Right lobe of liver (tissue), 6 donors: ENCODE measurements around the gene DCAF12. TPM values are rescaled to one million over a fixed set of nuclear protein-coding genes. Genes with fewer than 3 reads are reported as not detected.
"Not testable (repeated sequence)": the region's sequence is repeated elsewhere in the genome, so short reads cannot be mapped to it uniquely, and the experiment has no call there.

Experiments
- ATAC-seq, 4 donors: fragments of 200-7000 bp; cut with Tn5 transposase; one replicate each; pipeline ENCODE4 v1.9.1; 2020; ENCODE audit warnings: mild to moderate bottlenecking in 4 of 4, moderate library complexity in 4 of 4
- DNase-seq, 3 donors: peaks; one replicate each; pipeline ENCODE4 v3.0.0-alpha.2; 2020
- H3K27ac ChIP-seq, 3 donors: fragments of 200-600 bp; one replicate each; pipeline ENCODE4 v1.8.0; 2022
- H3K27me3 ChIP-seq, 2 donors: fragments of 200-600 bp; one replicate each; pipeline ENCODE4 v1.8.0; 2022
- H3K36me3 ChIP-seq, 4 donors: fragments of 200-600 bp; sonication (generic) in 1 of 4; one replicate each; pipeline versions ENCODE4 v1.5.1 to v1.8.0; 2017 to 2022; ENCODE audit warnings: control low read depth in 1 of 4
- H3K4me1 ChIP-seq, 4 donors: fragments of 200-600 bp; sonication (generic) in 1 of 4; one replicate each; pipeline versions ENCODE4 v1.5.1 to v1.8.0; 2017 to 2022; ENCODE audit warnings: control low read depth in 1 of 4
- H3K4me3 ChIP-seq, 3 donors: fragments of 200-600 bp; one replicate each; pipeline ENCODE4 v1.8.0; 2022
- H3K9me3 ChIP-seq, 4 donors: fragments of 200-600 bp; sonication (generic) in 1 of 4; one replicate each; pipeline versions ENCODE4 v1.5.1 to v1.8.0; 2017 to 2022; ENCODE audit warnings: control low read depth in 1 of 4
- POLR2A ChIP-seq: fragments of 450-650 bp; IDR thresholded peaks from one replicate; pipeline ENCODE4 v1.6.1; 2017; ENCODE audit warnings: antibody characterized with exemption, mild to moderate bottlenecking
- WGBS: methylation state at CpG from one replicate; pipeline ENCODE4 v1.1.6; 2018; ENCODE audit warnings: low coverage, low lambda C conversion rate; ENCODE audit not compliant: insufficient coverage; ENCODE audit errors: missing lambda C conversion rate; 5-methylcytosine and 5-hydroxymethylcytosine counted together
- intact Hi-C, 2 donors: fragments of 100-400 bp; cut with DNase I; formaldehyde crosslinking; loops; one replicate each; pipeline versions ENCODE4 v1.11.2 to v1.14.1; 2022
- total RNA-seq, 6 experiments: library from RNA; depleted of rRNA in 2 of 6; stranded (reverse); fragments of >200 nt in 2 of 6; fragmentation: NEBNext Ultra II Directional in 3 of 6; extraction: Animal tissue kit (Norgen Biotek cat#: 25700) in 3 of 6; gene quantifications; one replicate each; pipeline versions ENCODE4 v1.1.0 to v1.2.4, GENCODE V29; 2016 to 2023
- TF ChIP-seq, protein P1 (sequence below), 4 donors: fragments of 200-600 bp in 3 of 4; fragments of 450-650 bp in 1 of 4; IDR thresholded peaks; one replicate each; pipeline versions ENCODE4 v1.5.1 to v1.8.0; 2016 to 2022; ENCODE audit warnings: antibody characterized with exemption in 4 of 4, mild to moderate bottlenecking in 2 of 4
- donor health status: DM: no; HTN: yes; CAD: no.
- donor health status: DM: no; HTN: no; CAD: no.
- donor health status: DM: no; HTN: no; CAD: no.
- donor health status: DM: no; HTN: yes; CAD: no.
- donor health status: DM: no; HTN: yes; CAD: no.

The DCAF12 gene
- total RNA-seq, 6 experiments from 2014 or later: 14.9 to 21.0 (median 17.5) TPM

DNA sequence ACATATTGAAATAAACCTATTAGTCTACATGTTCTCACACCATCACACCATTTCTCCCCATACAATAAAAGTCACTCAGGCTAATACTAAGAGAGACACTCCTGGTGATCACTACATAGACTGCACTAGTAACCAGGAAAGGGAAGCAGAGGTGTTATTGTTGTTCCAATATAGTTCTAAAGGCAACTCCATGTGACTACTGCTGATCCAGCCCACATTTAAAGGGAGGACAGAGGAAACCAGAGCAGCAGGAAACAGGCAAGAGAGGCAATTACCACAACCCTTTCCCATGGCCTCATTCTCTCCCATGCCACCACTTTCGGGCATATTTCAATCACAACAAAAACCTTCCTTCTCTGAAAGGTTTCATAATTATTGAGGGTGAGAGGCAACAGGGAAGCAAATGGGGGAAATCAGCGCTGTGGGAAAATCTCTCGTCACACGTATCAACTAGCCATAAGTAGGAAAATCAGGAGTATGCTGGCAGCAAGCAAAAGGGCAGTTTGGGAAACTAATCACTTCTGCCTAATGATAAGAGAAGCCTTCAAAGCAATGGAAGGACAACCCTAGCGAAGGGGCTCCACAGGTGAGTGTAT lies 79.6 kb downstream of the DCAF12 start:
- no peak overlapping the region for H3K4me3 ChIP-seq
- WGBS: 49% methylated on average over 5 of the region's 5 CpGs
- intact Hi-C loops: no loop called here
- H3K27me3 ChIP-seq: no peaks in the 10 kb centered on the region
- H3K9me3 ChIP-seq: no peaks in the 10 kb centered on the region
- H3K27ac ChIP-seq: no peak overlapping the region
- H3K4me1 ChIP-seq: peaks cover 0 to 18% (median 3%) of the 10 kb centered on the region in 4 donors
- no peak for ATAC-seq
- no peaks in the 10 kb centered on the region for H3K36me3 ChIP-seq
- no peak for TF ChIP-seq POLR2A
- TF ChIP-seq, protein P1, sequence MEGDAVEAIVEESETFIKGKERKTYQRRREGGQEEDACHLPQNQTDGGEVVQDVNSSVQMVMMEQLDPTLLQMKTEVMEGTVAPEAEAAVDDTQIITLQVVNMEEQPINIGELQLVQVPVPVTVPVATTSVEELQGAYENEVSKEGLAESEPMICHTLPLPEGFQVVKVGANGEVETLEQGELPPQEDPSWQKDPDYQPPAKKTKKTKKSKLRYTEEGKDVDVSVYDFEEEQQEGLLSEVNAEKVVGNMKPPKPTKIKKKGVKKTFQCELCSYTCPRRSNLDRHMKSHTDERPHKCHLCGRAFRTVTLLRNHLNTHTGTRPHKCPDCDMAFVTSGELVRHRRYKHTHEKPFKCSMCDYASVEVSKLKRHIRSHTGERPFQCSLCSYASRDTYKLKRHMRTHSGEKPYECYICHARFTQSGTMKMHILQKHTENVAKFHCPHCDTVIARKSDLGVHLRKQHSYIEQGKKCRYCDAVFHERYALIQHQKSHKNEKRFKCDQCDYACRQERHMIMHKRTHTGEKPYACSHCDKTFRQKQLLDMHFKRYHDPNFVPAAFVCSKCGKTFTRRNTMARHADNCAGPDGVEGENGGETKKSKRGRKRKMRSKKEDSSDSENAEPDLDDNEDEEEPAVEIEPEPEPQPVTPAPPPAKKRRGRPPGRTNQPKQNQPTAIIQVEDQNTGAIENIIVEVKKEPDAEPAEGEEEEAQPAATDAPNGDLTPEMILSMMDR (IDR thresholded peaks at IDR 0.05): no peak
- DNase-seq: no peak

DNA sequence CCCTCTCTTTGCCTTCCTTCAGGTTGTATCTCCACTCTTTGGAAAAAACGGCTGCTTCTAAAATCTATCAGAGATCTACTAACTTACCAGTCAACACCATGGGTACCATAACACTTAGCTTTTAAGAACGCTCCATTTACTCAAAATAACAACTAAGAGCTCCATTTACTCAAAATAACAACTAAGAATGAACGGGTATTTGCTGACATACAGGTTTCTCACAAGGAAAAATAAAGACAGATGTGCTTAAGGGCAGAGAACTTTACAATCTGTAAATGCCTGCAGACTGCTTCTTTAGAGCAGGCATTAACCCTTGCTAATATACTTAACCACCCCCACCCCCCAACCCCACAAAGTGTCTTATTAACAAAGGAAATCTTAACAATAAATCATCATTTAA lies 80.6 kb downstream of the DCAF12 start:
- Histone ChIP-seq H3K4me3 (no peak overlapping the region), H3K36me3 (no peaks in the 10 kb centered on the region), H3K27ac (no peak overlapping the region), H3K9me3 (no peaks in the 10 kb centered on the region), H3K27me3 (no peaks in the 10 kb centered on the region), H3K4me1 (peaks cover 0 to 18% (median 3%) of the 10 kb centered on the region in 4 donors)
- TF ChIP-seq, protein P1 (IDR thresholded peaks at IDR 0.05): no peak
- TF ChIP-seq POLR2A: no peak
- intact Hi-C loops: no loop called here
- DNase-seq (no peak), ATAC-seq (no peak)
- WGBS: 70% methylated on average over 1 of the region's 3 CpGs

DNA sequence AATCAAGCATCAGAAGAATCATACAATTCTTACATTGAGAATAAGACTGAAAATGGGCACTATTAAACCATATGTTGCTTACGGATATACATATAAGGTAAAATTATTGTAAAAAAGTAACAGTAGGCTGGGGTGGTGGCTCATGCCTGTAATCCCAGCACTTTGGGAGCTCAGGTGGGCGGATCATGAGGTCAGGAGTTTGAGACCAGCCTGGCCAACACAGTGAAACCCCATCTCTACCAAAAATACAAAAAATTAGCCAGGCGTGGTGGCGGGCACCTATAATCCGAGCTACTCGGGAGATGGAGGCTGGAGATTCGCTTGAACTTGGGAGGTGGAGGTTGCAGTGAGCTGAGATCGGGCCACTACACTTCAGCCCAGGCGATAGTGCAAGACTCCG lies 84.4 kb downstream of the DCAF12 start:
- ATAC-seq, H3K4me3 ChIP-seq, H3K9me3 ChIP-seq, DNase-seq, H3K27ac ChIP-seq, H3K27me3 ChIP-seq, H3K36me3 ChIP-seq, H3K4me1 ChIP-seq, intact Hi-C loops: not testable (repeated sequence)
- 95% methylated on average over 3 of the region's 10 CpGs for WGBS

DNA sequence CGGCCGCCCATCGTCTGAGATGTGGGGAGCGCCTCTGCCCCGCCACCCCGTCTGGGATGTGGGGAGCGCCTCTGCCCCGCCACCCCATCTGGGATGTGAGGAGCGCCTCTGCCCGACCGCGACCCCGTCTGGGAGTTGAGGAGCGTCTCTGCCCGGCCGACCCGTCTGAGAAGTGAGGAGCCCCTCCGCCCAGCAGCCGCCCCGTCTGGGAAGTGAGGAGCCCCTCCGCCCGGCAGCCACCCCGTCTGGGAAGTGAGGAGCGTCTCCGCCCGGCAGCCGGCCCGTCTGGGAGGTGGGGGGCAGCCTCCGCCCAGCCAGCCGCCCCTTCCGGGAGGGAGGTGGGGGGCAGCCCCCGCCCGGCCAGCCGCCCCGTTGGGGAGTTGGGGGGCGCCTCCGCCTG lies 87.6 kb downstream of the DCAF12 start:
- 96% methylated on average over 5 of the region's 37 CpGs for WGBS
- H3K9me3 ChIP-seq, ATAC-seq, H3K36me3 ChIP-seq, H3K27me3 ChIP-seq, intact Hi-C loops, DNase-seq, H3K4me1 ChIP-seq, H3K27ac ChIP-seq, H3K4me3 ChIP-seq: not testable (repeated sequence)

DNA sequence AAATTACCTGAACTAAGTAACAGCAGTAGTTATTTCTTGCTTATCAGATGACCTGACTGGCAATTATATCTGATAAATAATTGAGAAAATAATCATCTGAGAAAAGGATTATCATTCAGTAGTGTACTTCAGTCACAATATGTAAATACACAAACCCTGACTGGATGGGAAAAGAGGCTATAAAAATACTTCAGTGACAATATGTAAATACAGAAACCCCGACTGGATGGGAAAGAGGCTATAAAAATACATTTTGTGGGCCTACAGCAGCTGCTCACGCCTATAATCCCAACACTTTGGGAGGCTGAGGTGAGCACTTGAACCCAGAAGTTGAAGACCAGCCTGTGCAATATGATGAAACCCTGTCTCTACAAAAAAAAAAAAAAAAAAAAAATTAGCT lies 88.9 kb downstream of the DCAF12 start:
- Histone ChIP-seq H3K36me3 (no peaks in the 10 kb centered on the region), H3K4me1 (no peaks in the 10 kb centered on the region), H3K27me3 (no peaks in the 10 kb centered on the region), H3K9me3 (no peaks in the 10 kb centered on the region), H3K4me3 (no peak overlapping the region), H3K27ac (no peak overlapping the region)
- intact Hi-C loops: no loop called here
- no peak for DNase-seq
- no peak for ATAC-seq
- TF ChIP-seq, protein P1 (IDR thresholded peaks at IDR 0.05): no peak
- no peak for TF ChIP-seq POLR2A
- 90% methylated on average over 2 of the region's 2 CpGs for WGBS

DNA sequence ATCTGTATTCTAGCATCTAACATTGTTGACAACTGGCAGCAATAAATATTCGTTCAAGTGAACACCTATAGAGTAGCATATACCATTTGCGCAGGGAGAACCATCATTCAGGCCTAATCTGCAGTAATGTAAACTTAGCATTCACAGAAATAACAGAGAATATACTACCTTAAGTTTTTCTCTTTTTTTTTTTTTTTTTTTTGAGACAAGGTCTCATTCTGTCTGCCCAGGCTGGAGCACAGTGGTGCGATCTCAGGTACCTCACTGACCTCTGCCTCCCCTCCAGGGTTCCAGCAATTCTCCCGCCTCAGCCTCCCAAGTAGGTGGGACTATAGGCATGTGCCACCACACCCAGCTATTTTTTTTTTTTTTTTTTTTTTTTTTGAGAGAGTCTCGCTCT lies 89.9 kb downstream of the DCAF12 start:
- 91% methylated on average over 3 of the region's 5 CpGs for WGBS
- Histone ChIP-seq H3K36me3 (no peaks in the 10 kb centered on the region), H3K4me3 (no peak overlapping the region), H3K9me3 (no peaks in the 10 kb centered on the region), H3K27me3 (no peaks in the 10 kb centered on the region), H3K4me1 (no peaks in the 10 kb centered on the region), H3K27ac (no peak overlapping the region)
- no peak for DNase-seq
- intact Hi-C loops: no loop called here
- ATAC-seq: no peak
- no peak for TF ChIP-seq POLR2A
- TF ChIP-seq, protein P1 (IDR thresholded peaks at IDR 0.05): no peak
